Activated T-cell treated with anti-CD3 and anti-CD28 coated beads for 24 hours (primary cell): ENCODE measurements around the gene SELP.
A peak's percentile ranks its signal among the peaks of the same experiment; 100 is the strongest.

ENCODE experiments used
- DNase-seq: peaks from one replicate; pipeline ENCODE4 v3.0.0-alpha.2; 2020; ENCODE audit warnings: low read depth

Gene SELP

GRCh38 chr1:169576241-169576934 lies 53.5 kb downstream of the SELP start:
- DNase-seq: no peak

GRCh38 chr1:169574336-169574735 lies 55.6 kb downstream of the SELP start:
- no peak for DNase-seq

- no peak for DNase-seq
These were observed 57.7 kb downstream of the SELP start for GRCh38 chr1:169572187-169572586.

- DNase-seq: no peak
These were observed 58.5 kb downstream of the SELP start for GRCh38 chr1:169571450-169571849.

- DNase-seq: no peak
These were observed 59.8 kb downstream of the SELP start for GRCh38 chr1:169570172-169570574.

GRCh38 chr1:169568497-169568896 lies 61.4 kb downstream of the SELP start:
- DNase-seq: no peak

GRCh38 chr1:169565335-169566271 lies 64.3 kb downstream of the SELP start:
- DNase-seq: no peak

GRCh38 chr1:169563650-169564049 lies 66.3 kb downstream of the SELP start:
- DNase-seq: no peak

GRCh38 chr1:169563019-169563615 lies 66.8 kb downstream of the SELP start:
- DNase-seq: no peak

GRCh38 chr1:169561692-169562091 lies 68.2 kb downstream of the SELP start:
- DNase-seq: no peak

- DNase-seq: no peak
These were observed 72.8 kb downstream of the SELP start for GRCh38 chr1:169557131-169557530.

- DNase-seq: no peak
These were observed 79.6 kb downstream of the SELP start for GRCh38 chr1:169550294-169550693.

GRCh38 chr1:169548282-169548681 lies 81.6 kb downstream of the SELP start:
- DNase-seq: no peak

- DNase-seq: peak; percentile 41
These were observed 83.6 kb downstream of the SELP start for GRCh38 chr1:169546087-169546995.

GRCh38 chr1:169545472-169545871 lies 84.5 kb downstream of the SELP start:
- DNase-seq: no peak

- no peak for DNase-seq
These were observed 90.7 kb downstream of the SELP start for GRCh38 chr1:169538998-169539871.
